ENCODE data around the gene PKP2. TPM values are rescaled to one million over a fixed set of nuclear protein-coding genes. Genes with fewer than 3 reads are reported as not detected.
A peak's percentile ranks its signal among the peaks of the same experiment; 100 is the strongest.
"Not testable (repeated sequence)": the region's sequence is repeated elsewhere in the genome, so short reads cannot be mapped to it uniquely, and the experiment has no call there.

The PKP2 gene
- total RNA-seq, 1 donor from 2014 or later, result not detected

DNA sequence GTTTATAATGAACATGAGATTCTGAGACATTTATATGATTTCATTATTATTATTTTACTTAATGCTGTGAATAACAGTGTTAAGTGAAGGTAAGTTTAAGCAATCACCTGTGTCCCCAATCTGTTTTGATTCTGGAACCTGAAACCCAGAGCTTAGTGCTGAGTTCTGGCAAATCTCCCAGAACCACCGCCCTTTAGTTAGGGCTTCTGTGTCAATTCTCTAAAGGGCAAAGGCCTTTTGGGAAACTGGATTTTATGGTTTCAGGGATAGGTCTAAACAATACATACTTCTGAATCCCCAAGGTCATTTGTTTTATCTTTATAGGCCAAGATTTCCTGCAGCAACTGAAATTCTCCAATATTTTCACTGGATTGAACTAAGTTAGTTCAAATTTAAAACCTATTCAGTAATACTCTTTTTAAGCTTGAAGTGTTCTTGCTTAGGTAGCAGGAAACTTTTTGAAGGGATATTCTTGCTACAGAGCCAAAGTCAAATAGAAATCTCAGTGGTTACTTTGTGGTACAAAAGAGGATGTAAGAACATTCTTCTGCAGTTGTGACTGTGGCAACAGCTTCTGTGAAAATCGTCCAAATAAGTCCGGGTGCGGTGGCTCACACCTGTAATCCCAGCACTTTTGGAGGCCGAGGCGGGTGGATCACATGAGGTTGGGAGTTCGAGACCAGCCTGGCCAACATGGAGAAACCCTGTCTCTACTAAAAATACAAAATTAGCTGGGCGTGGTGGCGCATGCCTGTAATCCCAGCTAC lies 10.0 kb upstream of the PKP2 start:
- Mint-ChIP-seq H3K27ac (no peak overlapping the region), H3K36me3 (ENCODE audit: low read depth) (no peaks in the 10 kb centered on the region), H3K27me3 (peaks cover 2% of the 10 kb centered on the region), H3K4me1 (no peaks in the 10 kb centered on the region), H3K9me3 (no peaks in the 10 kb centered on the region), H3K4me3 (no peak overlapping the region)
- intact Hi-C loops (cut with micrococcal nuclease), result no loop called here
- no peak for DNase-seq

DNA sequence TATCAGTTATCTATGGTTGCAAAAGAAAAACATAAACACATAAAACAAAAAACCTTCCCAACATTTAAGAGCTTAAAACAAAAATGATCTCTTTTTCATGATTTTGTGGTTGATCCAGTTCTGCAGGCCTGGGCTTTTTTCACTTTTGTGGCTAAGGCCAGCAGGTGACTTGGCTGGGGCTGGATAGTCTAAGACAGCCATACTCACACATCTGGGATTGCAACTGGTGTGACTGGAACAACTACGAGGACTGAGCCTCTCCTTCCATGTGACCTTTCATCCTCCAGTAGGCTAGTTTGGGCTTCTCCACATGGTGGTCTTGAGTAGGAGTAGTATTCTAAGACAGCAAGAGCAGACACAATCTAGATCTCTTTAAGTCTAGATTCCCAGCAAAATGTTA lies 7.2 kb upstream of the PKP2 start:
- DNase-seq, result no peak
- intact Hi-C loops (cut with micrococcal nuclease), result no loop called here
- no peaks in the 10 kb centered on the region for H3K9me3 Mint-ChIP-seq

DNA sequence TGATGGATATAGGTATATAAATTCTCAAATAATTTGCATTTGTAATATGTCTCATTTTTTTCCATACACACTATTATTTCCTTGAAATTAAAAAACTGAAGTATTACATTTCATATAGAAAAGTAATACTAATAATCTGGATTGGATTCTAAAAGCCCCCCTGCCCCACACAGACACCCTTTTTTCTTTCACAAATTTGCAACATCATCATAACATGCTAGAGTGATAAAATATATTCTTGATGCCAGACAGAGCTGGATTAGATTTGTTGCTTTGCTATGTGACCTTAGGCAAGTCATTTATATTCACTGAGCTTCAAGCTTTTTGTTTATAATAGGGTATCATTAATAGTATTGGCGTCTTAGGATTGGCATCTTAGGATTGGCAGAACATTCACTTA lies 6.7 kb upstream of the PKP2 start:
- no peaks in the 10 kb centered on the region for H3K36me3 Mint-ChIP-seq (ENCODE audit: low read depth)
- no peak overlapping the region for H3K27ac Mint-ChIP-seq
- DNase-seq, result no peak
- no peaks in the 10 kb centered on the region for H3K4me1 Mint-ChIP-seq
- peaks cover 8% of the 10 kb centered on the region for H3K27me3 Mint-ChIP-seq
- H3K9me3 Mint-ChIP-seq, result no peaks in the 10 kb centered on the region
- no peak overlapping the region for H3K4me3 Mint-ChIP-seq
- intact Hi-C loops (cut with micrococcal nuclease), result no loop called here

More for the DNA sequence above, 7.2 kb upstream of the PKP2 start:
- peaks cover 5% of the 10 kb centered on the region for H3K27me3 Mint-ChIP-seq
- no peak overlapping the region for H3K4me3 Mint-ChIP-seq
- no peaks in the 10 kb centered on the region for H3K36me3 Mint-ChIP-seq (ENCODE audit: low read depth)
- H3K4me1 Mint-ChIP-seq, result no peaks in the 10 kb centered on the region
- no peak overlapping the region for H3K27ac Mint-ChIP-seq

DNA sequence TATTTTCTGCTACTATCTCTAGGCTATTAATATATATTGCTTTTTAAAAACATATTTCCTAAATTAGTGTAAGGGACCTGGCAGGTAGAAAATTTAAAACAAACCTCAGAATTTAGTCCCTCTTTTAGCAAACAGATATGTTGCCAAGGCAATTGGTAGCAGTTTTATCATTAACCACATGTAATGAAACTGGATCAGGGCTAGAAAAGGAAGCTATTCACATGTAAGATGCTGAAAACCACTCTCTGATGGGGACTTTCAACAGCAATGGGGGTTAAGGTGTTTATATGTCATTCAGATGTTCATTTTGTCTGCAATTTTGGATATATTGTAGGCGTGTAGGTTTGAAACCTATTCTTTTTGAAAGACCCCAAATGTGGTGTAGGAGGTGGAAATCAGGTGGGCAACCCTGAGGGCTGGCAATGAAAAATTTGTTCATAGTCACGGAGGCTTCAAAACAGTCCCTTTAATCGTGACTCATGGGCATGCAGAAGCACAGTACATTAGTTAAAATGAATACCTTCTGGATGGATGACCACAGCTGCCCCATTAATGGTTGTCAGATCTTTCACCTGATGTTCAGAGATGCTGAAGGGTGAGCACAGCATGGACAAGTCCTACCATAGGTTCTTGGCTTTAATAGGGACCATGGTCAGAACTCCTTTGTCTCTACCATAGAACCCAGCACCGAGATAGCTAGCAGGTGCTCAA lies 5.9 kb upstream of the PKP2 start:
- Mint-ChIP-seq H3K4me1 (no peaks in the 10 kb centered on the region), H3K36me3 (ENCODE audit: low read depth) (no peaks in the 10 kb centered on the region), H3K27me3 (peaks cover 14% of the 10 kb centered on the region), H3K4me3 (no peak overlapping the region), H3K27ac (no peak overlapping the region), H3K9me3 (no peaks in the 10 kb centered on the region)
- no peak for DNase-seq
- intact Hi-C loops (cut with micrococcal nuclease), result no loop called here

DNA sequence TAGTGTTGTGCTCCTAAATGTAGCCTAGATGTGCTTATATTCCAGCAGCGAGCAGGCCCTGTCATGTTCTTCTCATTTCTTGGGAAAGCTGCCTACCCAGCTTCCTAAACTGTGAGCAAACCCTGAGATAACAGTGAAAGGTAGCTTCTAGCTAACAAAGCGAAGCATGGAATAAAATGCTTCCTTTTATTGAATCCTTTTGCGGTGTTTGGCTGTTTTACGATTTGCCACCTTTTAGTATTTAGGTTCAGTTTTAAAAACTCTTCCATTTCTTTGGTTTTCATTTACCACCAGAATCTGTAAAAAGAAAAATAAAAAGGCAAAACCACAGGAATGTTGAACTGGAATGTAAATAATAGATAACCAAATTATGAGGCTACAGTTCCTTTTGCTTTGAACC lies 5.0 kb upstream of the PKP2 start:
- intact Hi-C loops (cut with micrococcal nuclease), result no loop called here
- no peak overlapping the region for H3K27ac Mint-ChIP-seq
- no peaks in the 10 kb centered on the region for H3K9me3 Mint-ChIP-seq
- H3K4me3 Mint-ChIP-seq, result no peak overlapping the region
- H3K27me3 Mint-ChIP-seq, result peaks cover 19% of the 10 kb centered on the region
- H3K4me1 Mint-ChIP-seq, result peaks cover 2% of the 10 kb centered on the region
- no peaks in the 10 kb centered on the region for H3K36me3 Mint-ChIP-seq (ENCODE audit: low read depth)
- no peak for DNase-seq

DNA sequence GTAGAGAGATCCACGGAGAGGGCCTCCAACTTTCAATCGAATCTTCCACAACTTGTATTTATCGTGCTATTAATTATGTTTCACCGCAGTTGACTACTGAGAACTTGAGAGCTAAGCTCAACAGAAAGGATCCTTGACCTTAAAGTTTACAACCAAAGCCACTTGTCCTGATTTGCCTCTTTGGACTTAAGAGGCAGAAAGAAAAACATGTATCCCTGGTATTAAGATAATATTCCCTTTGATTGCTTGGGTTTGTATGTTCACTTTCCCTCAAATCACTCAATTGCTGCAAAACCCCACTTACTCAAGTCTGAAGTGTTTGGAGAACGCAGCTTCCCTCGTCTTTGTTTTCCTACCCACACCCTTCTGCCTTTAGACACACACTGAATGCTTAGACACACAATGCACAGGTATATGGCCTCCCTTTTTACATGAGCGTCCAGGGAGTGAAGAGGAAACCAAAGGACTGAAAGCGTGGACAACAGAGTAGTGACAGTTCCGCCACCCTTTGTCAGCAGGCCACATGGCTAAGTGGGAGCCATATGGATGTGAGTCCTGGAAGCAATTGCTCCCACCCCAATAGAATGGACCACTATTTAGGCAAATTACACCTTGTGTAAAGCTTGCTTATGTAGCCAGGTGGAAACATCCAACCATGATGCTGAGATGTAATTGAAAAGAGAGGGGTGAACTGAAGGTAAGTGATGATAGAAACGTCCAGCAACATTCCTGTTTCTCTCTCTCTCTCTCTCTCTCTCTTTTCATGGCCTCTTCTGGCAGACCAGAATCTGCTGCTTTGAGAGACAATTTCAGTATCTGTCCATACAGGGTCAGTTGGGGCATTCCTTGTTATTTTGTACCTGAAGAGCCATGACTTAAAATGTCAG lies 1.4 kb upstream of the PKP2 start:
- Mint-ChIP-seq H3K9me3 (no peaks in the 10 kb centered on the region), H3K4me3 (no peak overlapping the region), H3K4me1 (peaks cover 6% of the 10 kb centered on the region), H3K27me3 (peaks cover 45% of the 10 kb centered on the region), H3K27ac (no peak overlapping the region), H3K36me3 (ENCODE audit: low read depth) (no peaks in the 10 kb centered on the region)
- no peak for DNase-seq
- intact Hi-C loops (cut with micrococcal nuclease), result no loop called here

GRCh38 chr12:32897281-32897610 lies 669 bp upstream of the PKP2 start:
- H3K9me3 Mint-ChIP-seq, result no peaks in the 10 kb centered on the region
- H3K27me3 Mint-ChIP-seq, result peaks cover 45% of the 10 kb centered on the region
- intact Hi-C loops (cut with micrococcal nuclease), result no loop called here

GRCh38 chr12:32895688-32896431 lies 717 bp downstream of the PKP2 start:
- H3K4me1 Mint-ChIP-seq, result peaks cover 6% of the 10 kb centered on the region
- intact Hi-C loops (cut with micrococcal nuclease), result no loop called here
- DNase-seq, result no peak
- H3K4me3 Mint-ChIP-seq, result peak overlapping the region; percentile 64
- H3K36me3 Mint-ChIP-seq (ENCODE audit: low read depth), result no peaks in the 10 kb centered on the region
- no peak overlapping the region for H3K27ac Mint-ChIP-seq
- no peaks in the 10 kb centered on the region for H3K9me3 Mint-ChIP-seq
- H3K27me3 Mint-ChIP-seq, result peaks cover 48% of the 10 kb centered on the region

More at GRCh38 chr12:32897281-32897610, 669 bp upstream of the PKP2 start:
- Mint-ChIP-seq H3K4me1 (peaks cover 6% of the 10 kb centered on the region), H3K36me3 (ENCODE audit: low read depth) (no peaks in the 10 kb centered on the region), H3K27ac (no peak overlapping the region), H3K4me3 (peak overlapping the region; percentile 38)
- no peak for DNase-seq

GRCh38 chr12:32894566-32894965 lies 2.0 kb downstream of the PKP2 start:
- H3K27ac Mint-ChIP-seq, result no peak overlapping the region
- H3K4me1 Mint-ChIP-seq, result peaks cover 6% of the 10 kb centered on the region
- peaks cover 48% of the 10 kb centered on the region for H3K27me3 Mint-ChIP-seq
- intact Hi-C loops (cut with micrococcal nuclease), result no loop called here
- H3K9me3 Mint-ChIP-seq, result no peaks in the 10 kb centered on the region
- no peaks in the 10 kb centered on the region for H3K36me3 Mint-ChIP-seq (ENCODE audit: low read depth)
- DNase-seq, result no peak
- H3K4me3 Mint-ChIP-seq, result no peak overlapping the region

GRCh38 chr12:32893458-32893857 lies 3.1 kb downstream of the PKP2 start:
- no peaks in the 10 kb centered on the region for H3K36me3 Mint-ChIP-seq (ENCODE audit: low read depth)
- H3K27me3 Mint-ChIP-seq, result peaks cover 41% of the 10 kb centered on the region
- intact Hi-C loops (cut with micrococcal nuclease), result no loop called here
- H3K9me3 Mint-ChIP-seq, result no peaks in the 10 kb centered on the region
- peaks cover 6% of the 10 kb centered on the region for H3K4me1 Mint-ChIP-seq
- no peak for DNase-seq
- H3K4me3 Mint-ChIP-seq, result no peak overlapping the region
- H3K27ac Mint-ChIP-seq, result no peak overlapping the region

GRCh38 chr12:32893043-32893442 lies 3.5 kb downstream of the PKP2 start:
- intact Hi-C loops (cut with micrococcal nuclease), result no loop called here
- Mint-ChIP-seq H3K9me3 (no peaks in the 10 kb centered on the region), H3K27ac (no peak overlapping the region), H3K4me1 (peaks cover 6% of the 10 kb centered on the region), H3K36me3 (ENCODE audit: low read depth) (no peaks in the 10 kb centered on the region), H3K4me3 (no peak overlapping the region), H3K27me3 (peaks cover 41% of the 10 kb centered on the region)
- DNase-seq, result no peak

DNA sequence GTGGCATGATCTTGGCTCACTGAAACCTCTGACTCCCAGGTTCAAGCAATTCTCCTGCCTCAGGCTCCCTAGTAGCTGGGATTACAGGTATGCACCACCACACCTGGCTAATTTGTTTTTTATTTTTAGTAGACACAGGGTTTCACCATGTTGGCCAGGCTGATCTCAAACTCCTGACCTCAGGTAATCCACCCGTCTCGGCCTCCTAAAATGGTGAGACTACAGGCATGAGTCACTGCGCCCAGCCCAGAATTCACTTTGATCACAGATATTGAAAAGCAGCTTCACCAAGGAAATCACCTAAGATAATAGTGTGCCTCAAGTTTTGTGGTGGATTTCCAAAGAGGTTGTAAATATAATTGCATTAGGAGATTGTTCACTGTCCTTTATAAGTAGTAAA lies 4.2 kb downstream of the PKP2 start:
- H3K4me3 Mint-ChIP-seq; H3K27ac Mint-ChIP-seq; DNase-seq; H3K9me3 Mint-ChIP-seq; H3K36me3 Mint-ChIP-seq (ENCODE audit: low read depth); H3K4me1 Mint-ChIP-seq; intact Hi-C loops (cut with micrococcal nuclease): not testable (repeated sequence)
- peaks cover 34% of the 10 kb centered on the region for H3K27me3 Mint-ChIP-seq

- peaks cover 5% of the 10 kb centered on the region for H3K4me1 Mint-ChIP-seq
- DNase-seq, result no peak
- H3K27me3 Mint-ChIP-seq, result peaks cover 30% of the 10 kb centered on the region
- no peaks in the 10 kb centered on the region for H3K9me3 Mint-ChIP-seq
- intact Hi-C loops (cut with micrococcal nuclease), result no loop called here
- H3K4me3 Mint-ChIP-seq, result no peak overlapping the region
- no peaks in the 10 kb centered on the region for H3K36me3 Mint-ChIP-seq (ENCODE audit: low read depth)
- H3K27ac Mint-ChIP-seq, result no peak overlapping the region
Measured at GRCh38 chr12:32891956-32892355, 4.6 kb downstream of the PKP2 start.

Measured in activated CD4-positive, alpha-beta T cell treated with anti-CD3 and anti-CD28 coated beads, Interleukin-2, amount 10 ng/mL, durations not matched to agents 24 days and 14 days (primary cell).